ENCODE results near the gene DLK1. TPM values are rescaled to one million over a fixed set of nuclear protein-coding genes. Genes with fewer than 3 reads are reported as not detected.
A peak's percentile ranks its signal among the peaks of the same experiment; 100 is the strongest.

Gene DLK1
- total and polyA plus RNA-seq, 8 donors = 7.7 to 65.5 (median 15.2) TPM

DNA sequence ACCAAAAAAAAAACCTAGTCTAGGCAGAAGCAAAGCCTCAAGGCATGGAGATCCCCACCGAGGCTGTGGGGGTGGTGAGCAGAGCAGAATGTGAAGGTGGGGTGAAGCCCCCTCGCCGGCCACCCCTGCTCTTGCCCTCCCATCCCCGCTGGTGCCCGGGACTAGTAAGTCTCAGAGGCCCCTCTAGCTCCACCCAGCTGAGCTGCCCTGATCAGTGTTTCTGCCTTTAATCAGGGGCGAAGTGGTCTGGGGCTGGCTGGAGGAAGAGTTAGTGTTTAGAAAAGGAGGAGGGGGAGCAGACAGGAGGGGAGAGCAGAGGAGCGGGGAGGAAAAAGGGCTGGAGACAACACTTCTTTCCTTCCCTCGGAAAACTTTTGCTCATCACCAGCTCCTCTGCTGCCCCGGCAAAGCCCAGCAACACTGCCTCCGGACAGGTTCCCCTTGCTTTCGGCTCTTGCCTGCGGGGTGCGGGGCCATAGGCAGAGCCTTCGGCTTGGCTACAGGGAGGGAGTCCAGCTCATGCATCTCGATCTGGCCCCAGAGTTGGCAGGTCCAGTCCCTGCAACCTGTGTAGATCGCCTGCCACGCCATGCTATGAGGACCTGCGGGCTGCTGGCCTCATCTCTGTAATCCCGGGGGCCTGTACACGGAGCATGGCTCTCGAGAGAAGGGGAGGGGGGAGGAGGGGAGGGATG lies 3.4 kb upstream of the DLK1 start:
- no peak overlapping the region for H3K4me3 ChIP-seq
- no peaks in the 10 kb centered on the region for H3K9me3 ChIP-seq
- intact Hi-C loops (cut with DNase I) = no loop called here
- no peak for FAIRE-seq
- H3K4me1 ChIP-seq = no peaks in the 10 kb centered on the region
- no peaks in the 10 kb centered on the region for H3K36me3 ChIP-seq
- WGBS, 2 donors = 55 to 66% methylated on average over 20 to 21 of the region's 21 CpGs
- no peaks in the 10 kb centered on the region for H3K27me3 ChIP-seq
- no peak for ATAC-seq
- TF ChIP-seq, protein P1, sequence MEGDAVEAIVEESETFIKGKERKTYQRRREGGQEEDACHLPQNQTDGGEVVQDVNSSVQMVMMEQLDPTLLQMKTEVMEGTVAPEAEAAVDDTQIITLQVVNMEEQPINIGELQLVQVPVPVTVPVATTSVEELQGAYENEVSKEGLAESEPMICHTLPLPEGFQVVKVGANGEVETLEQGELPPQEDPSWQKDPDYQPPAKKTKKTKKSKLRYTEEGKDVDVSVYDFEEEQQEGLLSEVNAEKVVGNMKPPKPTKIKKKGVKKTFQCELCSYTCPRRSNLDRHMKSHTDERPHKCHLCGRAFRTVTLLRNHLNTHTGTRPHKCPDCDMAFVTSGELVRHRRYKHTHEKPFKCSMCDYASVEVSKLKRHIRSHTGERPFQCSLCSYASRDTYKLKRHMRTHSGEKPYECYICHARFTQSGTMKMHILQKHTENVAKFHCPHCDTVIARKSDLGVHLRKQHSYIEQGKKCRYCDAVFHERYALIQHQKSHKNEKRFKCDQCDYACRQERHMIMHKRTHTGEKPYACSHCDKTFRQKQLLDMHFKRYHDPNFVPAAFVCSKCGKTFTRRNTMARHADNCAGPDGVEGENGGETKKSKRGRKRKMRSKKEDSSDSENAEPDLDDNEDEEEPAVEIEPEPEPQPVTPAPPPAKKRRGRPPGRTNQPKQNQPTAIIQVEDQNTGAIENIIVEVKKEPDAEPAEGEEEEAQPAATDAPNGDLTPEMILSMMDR (IDR thresholded peaks at IDR 0.05) = no peak
- peak in 1 of 6 donors; percentile 39 for DNase-seq
- no peak overlapping the region for H3K27ac ChIP-seq

DNA sequence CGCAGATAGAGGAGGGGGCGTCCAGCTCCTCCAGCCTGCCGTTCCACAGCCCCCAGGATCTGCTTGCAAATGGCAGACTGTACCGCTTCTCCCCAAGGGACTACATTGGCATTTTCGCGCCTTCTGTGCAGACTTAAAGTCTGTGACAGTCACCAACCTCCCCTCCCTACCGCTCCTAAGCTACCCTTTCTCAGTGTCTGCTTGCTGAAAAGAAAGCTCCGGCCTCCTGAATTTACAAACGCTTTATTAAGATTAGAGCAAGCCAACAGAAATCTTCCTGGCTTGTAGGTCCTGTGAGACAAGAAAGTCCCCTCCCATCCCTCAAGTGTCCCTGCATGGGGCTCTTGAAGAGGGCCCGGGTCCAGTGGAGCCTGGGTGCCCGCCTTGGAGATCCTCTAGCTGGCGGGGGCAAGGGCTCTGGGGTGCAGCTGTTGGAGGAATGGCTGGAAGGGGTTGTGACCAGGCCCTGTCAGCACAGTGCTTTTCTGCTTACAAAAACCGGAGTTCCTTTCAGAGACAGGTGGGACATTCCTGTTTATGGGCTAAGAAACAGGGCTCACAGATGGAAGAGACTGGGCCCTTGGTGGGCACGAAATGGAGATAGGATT lies 2.8 kb upstream of the DLK1 start:
- WGBS, 2 donors = 69 to 84% methylated on average over 14 of the region's 14 CpGs
- Histone ChIP-seq H3K4me1 (no peaks in the 10 kb centered on the region), H3K4me3 (no peak overlapping the region), H3K27me3 (peaks cover 0 to 2% (median 0%) of the 10 kb centered on the region in 4 donors), H3K9me3 (no peaks in the 10 kb centered on the region), H3K36me3 (no peaks in the 10 kb centered on the region), H3K27ac (no peak overlapping the region)
- no peak for ATAC-seq
- peak in 1 of 6 donors; percentile 26 for DNase-seq
- TF ChIP-seq, protein P1 (IDR thresholded peaks at IDR 0.05) = no peak
- intact Hi-C loops (cut with DNase I) = no loop called here
- FAIRE-seq = no peak

DNA sequence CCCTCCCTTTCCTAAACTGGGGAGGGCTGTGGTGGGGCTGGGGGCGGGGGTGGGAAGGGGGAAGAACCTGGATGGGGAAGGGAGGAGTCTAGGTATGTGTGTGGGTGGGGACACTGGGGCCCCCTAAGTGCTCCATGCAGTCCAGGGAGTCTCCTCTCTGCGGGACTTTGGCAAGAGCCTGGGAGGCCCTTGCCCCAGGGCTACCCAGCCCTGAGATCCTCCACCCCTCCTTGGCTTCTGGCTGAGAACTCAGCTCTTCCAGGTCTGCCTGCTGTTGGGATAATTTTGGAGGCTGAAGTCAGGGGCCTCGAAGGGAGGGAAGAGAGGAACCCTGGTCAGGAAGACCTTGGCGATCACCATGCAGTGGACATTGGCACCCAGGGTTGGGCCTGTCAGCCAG lies 2.2 kb upstream of the DLK1 start:
- intact Hi-C loops (cut with DNase I) = no loop called here
- H3K4me1 ChIP-seq = no peaks in the 10 kb centered on the region
- H3K36me3 ChIP-seq = no peaks in the 10 kb centered on the region
- no peak for FAIRE-seq
- H3K27me3 ChIP-seq = peaks cover 0 to 2% (median 0%) of the 10 kb centered on the region in 4 donors
- DNase-seq = peak in 1 of 6 donors; percentile 14
- no peak overlapping the region for H3K4me3 ChIP-seq
- no peaks in the 10 kb centered on the region for H3K9me3 ChIP-seq
- no peak overlapping the region for H3K27ac ChIP-seq
- WGBS, 2 donors = 80 to 92% methylated on average over 3 to 4 of the region's 4 CpGs
- ATAC-seq = no peak
- TF ChIP-seq, protein P1 (IDR thresholded peaks at IDR 0.05) = no peak

DNA sequence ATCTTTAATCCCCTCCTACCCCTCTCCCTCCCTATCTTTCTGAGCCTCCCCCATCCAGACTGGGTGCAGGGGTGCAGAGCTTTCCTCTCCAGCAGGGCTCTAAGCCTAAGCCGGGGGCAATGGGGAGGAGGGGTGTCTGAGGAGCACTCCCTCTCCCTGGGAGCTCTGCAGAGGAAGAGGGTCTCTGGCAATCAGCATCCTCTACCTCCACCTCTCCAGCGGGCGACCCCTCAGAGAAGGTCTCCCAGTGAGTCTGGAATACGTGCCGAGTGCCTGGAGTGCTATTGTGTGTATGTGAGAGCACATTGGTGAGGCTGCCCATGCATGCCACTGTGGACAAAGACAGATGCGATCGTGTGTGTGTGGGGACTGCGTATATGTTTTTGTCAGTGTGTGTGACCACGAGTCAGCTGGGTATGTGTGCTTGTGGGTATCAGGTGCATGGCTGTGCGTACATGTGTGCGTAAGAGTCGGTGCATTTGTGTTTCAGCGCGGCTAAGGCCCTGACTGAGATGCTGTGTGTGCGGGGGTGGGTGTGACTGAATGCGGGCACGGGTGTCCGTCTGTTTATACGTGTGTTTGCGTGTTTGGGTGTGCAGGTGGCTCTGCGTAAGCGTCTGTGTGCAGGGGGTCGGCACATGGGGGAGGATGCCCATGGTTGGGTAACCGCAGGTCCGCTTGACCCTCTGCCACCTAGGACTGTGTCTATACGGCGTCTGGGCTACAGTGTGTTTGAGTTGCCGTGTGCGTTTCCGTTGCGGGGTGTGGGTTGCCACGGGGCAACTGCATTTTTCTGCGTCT lies 905 bp upstream of the DLK1 start:
- H3K27ac ChIP-seq = no peak overlapping the region
- H3K4me1 ChIP-seq = no peaks in the 10 kb centered on the region
- no peak for ATAC-seq
- H3K27me3 ChIP-seq = peaks cover 0 to 2% (median 0%) of the 10 kb centered on the region in 4 donors
- DNase-seq = peak in 2 of 6 donors; percentile 3 to 32
- intact Hi-C loops (cut with DNase I) = no loop called here
- H3K9me3 ChIP-seq = no peaks in the 10 kb centered on the region
- no peak overlapping the region for H3K4me3 ChIP-seq
- TF ChIP-seq, protein P1 (IDR thresholded peaks at IDR 0.05) = no peak
- no peaks in the 10 kb centered on the region for H3K36me3 ChIP-seq
- FAIRE-seq = no peak
- 75 to 83% methylated on average over 33 of the region's 33 CpGs for WGBS, 2 donors

All from pancreas (tissue), 10 donors.